Gastrocnemius medialis (tissue), 4 donors: ENCODE data around the gene CARD11.

Experiments used
- CTCF ChIP-seq, 5 experiments: fragments of 450-650 bp in 3 of 5; fragments of 200-600 bp in 2 of 5; sonication (generic) in 2 of 5; IDR thresholded peaks in 4 of 5; conservative IDR thresholded peaks in 1 of 5; 1 replicate in 4 of 5; 2 replicates in 1 of 5; pipeline ENCODE4 v1.5.1; 2016 to 2019; ENCODE audit warnings: antibody characterized with exemption in 5 of 5, mild to moderate bottlenecking in 3 of 5, moderate library complexity in 3 of 5
- POLR2A ChIP-seq, 2 donors: fragments of 450-650 bp; IDR thresholded peaks; one replicate each; pipeline ENCODE4 v1.6.1; 2017; ENCODE audit warnings: antibody characterized with exemption in 2 of 2, mild to moderate bottlenecking in 2 of 2, moderate library complexity in 2 of 2

DNA sequence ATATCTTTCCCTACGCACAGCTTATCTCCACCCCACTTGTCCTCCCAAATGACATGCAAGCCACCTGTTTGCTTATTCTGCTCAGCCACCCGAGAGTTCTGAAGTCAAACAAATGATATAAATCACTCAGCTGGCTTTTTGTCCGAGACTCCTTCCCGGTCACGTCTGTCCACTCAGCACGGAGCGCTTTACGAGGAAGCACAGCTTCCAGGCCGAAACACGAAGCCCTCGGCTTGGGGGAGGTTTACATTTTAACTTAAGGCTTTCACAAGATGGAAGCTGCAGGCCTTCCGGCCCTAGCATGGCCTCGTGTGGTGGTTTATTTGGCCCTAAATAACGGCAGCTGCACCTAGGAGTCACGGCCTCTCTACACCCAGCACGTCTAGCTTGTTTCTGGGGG lies 139.5 kb downstream of the CARD11 start:
- TF ChIP-seq CTCF (IDR thresholded peaks at IDR 0.05 in 4 of 5, conservative IDR thresholded peaks at IDR 0.05 in 1 of 5) (no peak), POLR2A (IDR thresholded peaks at IDR 0.05) (no peak)
